ENCODE data around the gene LRRC8C. TPM values are rescaled to one million over a fixed set of nuclear protein-coding genes. Genes with fewer than 3 reads are reported as not detected.

The LRRC8C gene
- total RNA-seq, 1 donor from 2014 or later, result 6.2 TPM

- no peak for DNase-seq
Measured at GRCh38 chr1:89755591-89755990, 122.7 kb downstream of the LRRC8C start.

GRCh38 chr1:89757532-89757931 lies 124.6 kb downstream of the LRRC8C start:
- Histone ChIP-seq H3K4me3 (peak overlapping the region; percentile 18), H3K4me1 (peaks cover 58% of the 10 kb centered on the region), H3K27ac (replicated peaks) (peak overlapping the region; percentile 78)

More at GRCh38 chr1:89755591-89755990, 122.7 kb downstream of the LRRC8C start:
- intact Hi-C loops (cut with micrococcal nuclease), result no loop called here
- peaks cover 38% of the 10 kb centered on the region for H3K4me1 ChIP-seq
- no peak overlapping the region for H3K27ac ChIP-seq (replicated peaks)
- TF ChIP-seq CTCF (IDR thresholded peaks at IDR 0.05; ENCODE audit: borderline replicate concordance), result no peak
- H3K27me3 ChIP-seq (ENCODE audit: low read depth), result no peaks in the 10 kb centered on the region
- no peak overlapping the region for H3K4me3 ChIP-seq
- H3K36me3 ChIP-seq, result no peaks in the 10 kb centered on the region
- no peaks in the 10 kb centered on the region for H3K9me3 ChIP-seq (replicated peaks)

GRCh38 chr1:89758156-89758555 lies 125.2 kb downstream of the LRRC8C start:
- Histone ChIP-seq H3K9me3 (replicated peaks) (no peaks in the 10 kb centered on the region), H3K27ac (replicated peaks) (peak overlapping the region; percentile 78), H3K36me3 (no peaks in the 10 kb centered on the region), H3K4me3 (peak overlapping the region; percentile 18), H3K27me3 (ENCODE audit: low read depth) (no peaks in the 10 kb centered on the region), H3K4me1 (peaks cover 61% of the 10 kb centered on the region)
- DNase-seq, result no peak
- no peak for TF ChIP-seq CTCF (IDR thresholded peaks at IDR 0.05; ENCODE audit: borderline replicate concordance)
- intact Hi-C loops (cut with micrococcal nuclease), result no loop called here

More at GRCh38 chr1:89757532-89757931, 124.6 kb downstream of the LRRC8C start:
- Histone ChIP-seq H3K27me3 (ENCODE audit: low read depth) (no peaks in the 10 kb centered on the region), H3K36me3 (no peaks in the 10 kb centered on the region), H3K9me3 (replicated peaks) (no peaks in the 10 kb centered on the region)
- DNase-seq, result peak; percentile 41
- TF ChIP-seq CTCF (IDR thresholded peaks at IDR 0.05; ENCODE audit: borderline replicate concordance), result peak; percentile 16
- intact Hi-C loops (cut with micrococcal nuclease), result no loop called here

- Histone ChIP-seq H3K4me3 (no peak overlapping the region), H3K36me3 (no peaks in the 10 kb centered on the region), H3K27ac (replicated peaks) (peak overlapping the region; percentile 78), H3K9me3 (replicated peaks) (no peaks in the 10 kb centered on the region), H3K4me1 (peaks cover 68% of the 10 kb centered on the region), H3K27me3 (ENCODE audit: low read depth) (no peaks in the 10 kb centered on the region)
- intact Hi-C loops (cut with micrococcal nuclease), result no loop called here
- TF ChIP-seq CTCF (IDR thresholded peaks at IDR 0.05; ENCODE audit: borderline replicate concordance), result no peak
- no peak for DNase-seq
Measured at GRCh38 chr1:89759036-89759435, 126.1 kb downstream of the LRRC8C start.

- Histone ChIP-seq H3K4me3 (no peak overlapping the region), H3K27me3 (ENCODE audit: low read depth) (no peaks in the 10 kb centered on the region), H3K36me3 (no peaks in the 10 kb centered on the region), H3K27ac (replicated peaks) (peak overlapping the region; percentile 79), H3K9me3 (replicated peaks) (no peaks in the 10 kb centered on the region), H3K4me1 (peaks cover 68% of the 10 kb centered on the region)
- no peak for DNase-seq
- TF ChIP-seq CTCF (IDR thresholded peaks at IDR 0.05; ENCODE audit: borderline replicate concordance), result no peak
- intact Hi-C loops (cut with micrococcal nuclease), result loop anchor here (5.0 to 10.0 kb wide), 4 partner anchors 46 to 278 kb away; partner anchors contain the start of gene LRRC8C
Measured at GRCh38 chr1:89760496-89760895, 127.6 kb downstream of the LRRC8C start.

All from left ventricle myocardium inferior (tissue), 1 donor.